SH-SY5Y (cell line): ENCODE data around the gene ENTPD1.

Experiments used
- GATA2 ChIP-seq: IDR thresholded peaks from 2 replicates; pipeline ENCODE4 v1.6.1; 2011; ENCODE audit warnings: mild to moderate bottlenecking, low read depth, low read length
- GATA3 ChIP-seq: IDR thresholded peaks from 2 replicates; pipeline ENCODE4 v1.6.1; 2011; ENCODE audit warnings: low read depth, mild to moderate bottlenecking, low read length, moderate library complexity

- TF ChIP-seq GATA3 (no peak), GATA2 (no peak)
Measured at GRCh38 chr10:95706573-95706972, 49.4 kb upstream of the ENTPD1 start.
